NOMO-1 treated with dmso at 0.1 percent for 144 hours (cell line): ENCODE measurements around the gene POP5.
"Not testable (repeated sequence)": the region's sequence is repeated elsewhere in the genome, so short reads cannot be mapped to it uniquely, and the experiment has no call there.

Source experiments
- DNase-seq: peaks from one replicate; lab custom pipeline; 2025; ENCODE audit not compliant: unreplicated experiment; lab: John Stamatoyannopoulos, UW

Gene POP5

DNA sequence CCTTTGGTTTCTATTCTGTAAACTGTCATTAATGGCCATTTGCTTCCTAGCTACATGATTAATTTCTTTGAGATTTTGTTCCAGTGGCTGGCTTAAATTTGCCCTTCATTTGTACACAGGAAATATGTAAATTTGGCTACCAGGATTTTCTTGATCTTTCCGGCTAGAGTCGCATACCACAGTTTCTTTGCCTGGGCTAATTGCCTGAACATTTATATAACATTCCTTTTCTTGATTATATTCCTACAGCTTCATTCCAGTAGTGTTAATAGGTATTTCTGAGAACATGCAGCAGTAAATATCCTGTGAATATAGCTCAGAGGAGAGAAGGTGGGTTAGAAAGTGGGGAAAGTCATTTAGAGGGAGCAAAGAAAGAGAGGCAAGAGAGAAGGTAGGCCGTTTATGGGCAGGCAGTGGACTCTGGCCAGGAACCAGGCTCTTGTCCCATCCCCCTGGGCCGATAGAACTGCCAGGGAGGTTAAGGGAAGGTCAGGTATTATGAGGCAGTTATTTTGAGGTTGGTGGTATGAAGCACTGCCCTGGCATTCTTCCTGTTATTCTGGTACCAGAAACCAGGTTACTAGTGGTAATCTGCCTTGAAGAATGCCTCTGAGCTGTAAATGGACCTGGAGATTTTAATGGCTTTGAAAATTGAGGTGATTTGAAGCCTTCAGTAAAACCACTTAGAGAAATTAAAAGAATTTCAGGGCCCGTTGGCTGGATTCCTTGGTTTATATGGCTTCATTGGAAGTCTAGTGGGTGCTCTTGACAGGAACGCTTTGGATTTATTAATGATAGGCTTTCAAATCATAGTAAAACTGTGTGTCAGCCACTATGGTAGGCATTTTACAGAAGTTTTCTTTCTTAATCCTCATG lies 42.7 kb downstream of the POP5 start:
- no peak for DNase-seq

DNA sequence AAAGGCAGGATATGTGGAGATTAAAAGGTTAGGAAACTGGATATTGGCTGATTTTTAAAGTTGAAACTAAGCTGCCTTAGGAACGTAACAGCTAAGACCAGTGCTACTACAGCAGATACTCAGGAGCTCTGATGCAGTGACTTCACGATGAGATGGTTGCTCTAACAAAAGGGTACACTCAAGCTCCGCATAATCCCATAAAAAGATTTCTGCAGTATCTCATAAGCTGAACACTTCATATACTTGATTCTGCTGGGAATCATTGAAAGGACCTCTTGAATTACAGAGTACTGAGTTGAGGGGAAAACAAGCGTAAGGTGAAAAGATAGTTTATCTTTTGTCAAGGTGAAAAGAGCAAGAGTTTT lies 43.4 kb downstream of the POP5 start:
- DNase-seq, result no peak

DNA sequence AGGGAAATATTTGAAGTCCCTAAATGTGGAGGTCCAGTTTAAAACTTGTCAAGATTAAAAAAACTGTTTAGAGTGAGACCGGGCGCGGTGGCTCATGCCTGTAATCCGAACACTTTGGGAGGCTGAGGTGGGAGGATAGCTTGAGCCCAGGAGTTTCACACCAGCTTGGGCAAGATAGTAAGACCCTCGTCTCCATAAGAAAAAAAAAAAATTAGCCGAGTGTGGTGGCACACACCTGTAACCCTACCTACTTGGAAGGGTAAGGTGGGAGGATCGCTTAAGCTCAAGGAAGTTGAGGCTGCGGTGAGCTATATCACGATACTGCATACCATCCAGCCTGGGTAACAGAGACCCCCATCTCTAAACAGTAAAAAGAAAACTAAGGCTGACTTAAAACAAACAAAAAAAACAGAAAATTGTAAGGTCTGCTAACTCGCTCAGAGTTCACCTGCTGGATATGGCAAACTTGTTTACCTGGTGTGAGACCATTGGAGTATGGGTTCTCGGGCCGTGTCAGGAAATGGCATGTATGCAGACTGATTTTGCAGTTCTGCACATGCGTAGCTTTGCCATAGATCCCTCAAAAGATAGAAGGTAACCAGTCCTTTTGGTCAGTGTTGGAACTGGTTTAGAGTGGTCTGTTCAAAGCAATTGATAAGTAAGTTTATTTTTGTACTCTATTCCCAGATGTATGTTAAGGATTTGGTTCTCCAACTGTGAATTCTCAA lies 45.0 kb downstream of the POP5 start:
- DNase-seq, result no peak

- peak; percentile 25 for DNase-seq
Measured at GRCh38 chr12:120534703-120535655, 46.2 kb downstream of the POP5 start.

DNA sequence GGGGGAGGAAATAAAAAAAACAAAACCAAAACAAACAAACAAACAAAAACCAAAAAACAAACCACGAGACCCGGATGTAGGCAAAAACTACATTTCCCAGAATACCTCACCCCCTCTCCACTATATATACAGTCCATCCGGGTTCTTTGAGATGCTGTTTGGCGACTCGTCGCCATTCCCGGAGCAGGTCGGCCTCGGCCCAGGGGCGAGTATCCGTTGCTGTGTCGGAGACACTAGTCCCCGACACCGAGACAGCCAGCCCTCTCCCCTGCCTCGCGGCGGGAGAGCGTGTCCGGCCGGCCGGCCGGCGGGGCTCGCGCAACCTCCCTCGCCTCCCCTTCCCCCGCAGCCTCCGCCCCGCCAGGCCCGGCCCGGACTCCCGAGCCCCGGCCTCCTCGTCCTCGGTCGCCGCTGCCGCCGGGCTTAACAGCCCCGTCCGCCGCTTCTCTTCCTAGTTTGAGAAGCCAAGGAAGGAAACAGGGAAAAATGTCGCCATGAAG lies 46.9 kb downstream of the POP5 start, which contains the start of gene RNF10:
Gene RNF10 (plus strand): TSS at position 154 of the 500 bp plus-strand sequence. CDS start 456 bp downstream, outside the sequence.
- peak; percentile 76 for DNase-seq

GRCh38 chr12:120532701-120533238 lies 48.4 kb downstream of the POP5 start:
- no peak for DNase-seq

DNA sequence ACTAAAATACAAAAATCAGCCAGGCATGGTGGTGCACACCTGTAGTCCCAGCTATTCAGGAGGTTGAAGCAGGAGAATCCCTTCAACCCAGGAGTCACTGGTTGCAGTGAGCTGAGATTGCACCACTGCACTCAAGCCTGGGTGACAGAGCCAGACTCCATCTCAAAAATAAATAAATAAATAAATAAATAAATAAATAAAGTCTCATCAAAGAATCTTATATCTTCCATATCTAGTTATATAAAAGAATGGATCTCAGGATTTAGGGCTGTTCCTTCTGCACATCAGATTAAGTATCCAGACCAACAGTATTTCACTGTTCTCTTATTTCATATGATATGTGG lies 50.8 kb downstream of the POP5 start:
- not testable (repeated sequence) for DNase-seq

DNA sequence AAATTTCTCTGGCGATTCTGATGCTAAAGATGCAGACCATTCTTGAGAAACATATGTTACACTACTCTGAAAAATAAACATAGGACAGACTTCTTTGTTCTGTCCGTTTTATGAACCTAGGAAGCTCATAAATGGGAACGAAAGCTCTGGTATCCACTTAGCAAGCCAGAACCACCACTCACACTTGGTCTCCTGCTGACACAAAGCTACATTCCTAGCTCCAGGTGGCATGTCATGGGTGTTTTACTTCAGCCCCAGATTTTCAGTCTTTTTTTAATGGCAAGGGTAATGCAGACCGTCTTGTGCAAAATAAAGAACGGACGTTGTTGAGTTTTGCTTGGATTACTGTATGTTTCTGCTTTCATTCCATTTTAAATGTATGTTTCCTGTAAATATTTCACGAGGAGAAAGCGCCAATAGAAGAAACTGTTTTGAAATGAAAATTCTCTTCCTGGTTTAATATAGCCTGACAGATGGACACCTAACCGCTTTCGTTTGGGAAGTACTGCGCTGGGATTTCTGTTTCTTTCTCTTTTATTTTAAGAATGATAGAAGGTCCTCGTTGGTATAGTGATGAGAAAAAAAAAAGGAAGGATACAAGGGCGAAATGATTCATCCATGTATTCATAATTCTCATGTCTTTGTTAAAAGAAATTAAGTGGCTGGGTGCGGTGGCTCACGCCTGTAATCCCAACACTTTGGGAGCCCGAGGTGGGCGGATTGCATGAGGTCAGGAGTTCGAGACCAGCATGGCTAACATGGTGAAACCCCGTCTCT lies 51.4 kb downstream of the POP5 start:
- DNase-seq, result peak; percentile 45

DNA sequence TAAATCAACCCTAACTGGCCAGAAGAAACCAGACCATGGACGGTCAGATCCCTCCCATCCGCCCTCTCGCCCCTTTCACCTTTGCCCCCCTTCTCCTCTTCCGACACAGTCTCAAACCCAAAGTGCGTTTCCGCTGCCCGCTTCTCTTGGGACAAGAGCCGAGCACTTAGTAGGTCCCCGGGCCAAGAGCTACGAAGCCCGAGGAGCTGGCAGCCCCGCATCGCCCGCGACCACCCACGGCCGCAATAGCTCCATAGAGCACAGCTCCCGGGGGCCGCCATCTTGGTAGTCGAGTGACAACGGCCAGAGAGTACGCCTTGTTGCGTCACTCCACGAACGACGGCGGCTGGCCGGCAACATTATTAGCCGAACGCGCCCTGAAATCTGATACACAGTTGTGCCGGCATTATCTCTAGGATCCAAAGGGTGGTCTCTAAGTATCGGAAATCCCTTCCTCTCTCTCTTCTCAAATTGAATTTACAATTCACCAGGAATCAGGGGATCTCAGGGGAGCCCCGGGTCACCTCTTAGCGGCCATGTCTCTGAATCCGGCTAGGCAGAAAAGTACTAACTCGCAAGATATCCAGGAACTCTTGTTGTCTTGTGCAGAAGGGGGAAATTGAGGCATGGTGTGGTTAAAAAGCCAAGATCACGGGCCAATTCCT lies 52.2 kb downstream of the POP5 start, which contains the start of gene COQ5:
Gene COQ5 (minus strand): TSS at position 298 of the 665 bp plus-strand sequence. CDS start 17 bp downstream, at position 281.
- DNase-seq, result peak; percentile 64
